Body of pancreas (tissue), 4 donors: ENCODE measurements around the gene MAD1L1.

ENCODE experiments used
- CTCF ChIP-seq, 7 experiments: fragments of 450-650 bp in 4 of 7; fragments of 200-600 bp in 3 of 7; sonication (generic) in 3 of 7; IDR thresholded peaks; one replicate each; pipeline ENCODE4 v1.5.1; 2016 to 2019; ENCODE audit warnings: antibody characterized with exemption in 7 of 7
- POLR2A ChIP-seq, 3 donors: fragments of 450-650 bp; IDR thresholded peaks; one replicate each; pipeline ENCODE4 v1.6.1; 2016; ENCODE audit warnings: antibody characterized with exemption in 3 of 3, mild to moderate bottlenecking in 2 of 3

GRCh38 chr7:2198760-2199159 lies 34.0 kb downstream of the MAD1L1 start:
- TF ChIP-seq CTCF (IDR thresholded peaks at IDR 0.05) (no peak), POLR2A (IDR thresholded peaks at IDR 0.05) (no peak)
